ENCODE measurements around the gene FICD.

GRCh38 chr12:108563804-108564151, 48.7 kb downstream of the FICD start:
- TF ChIP-seq, protein P1, sequence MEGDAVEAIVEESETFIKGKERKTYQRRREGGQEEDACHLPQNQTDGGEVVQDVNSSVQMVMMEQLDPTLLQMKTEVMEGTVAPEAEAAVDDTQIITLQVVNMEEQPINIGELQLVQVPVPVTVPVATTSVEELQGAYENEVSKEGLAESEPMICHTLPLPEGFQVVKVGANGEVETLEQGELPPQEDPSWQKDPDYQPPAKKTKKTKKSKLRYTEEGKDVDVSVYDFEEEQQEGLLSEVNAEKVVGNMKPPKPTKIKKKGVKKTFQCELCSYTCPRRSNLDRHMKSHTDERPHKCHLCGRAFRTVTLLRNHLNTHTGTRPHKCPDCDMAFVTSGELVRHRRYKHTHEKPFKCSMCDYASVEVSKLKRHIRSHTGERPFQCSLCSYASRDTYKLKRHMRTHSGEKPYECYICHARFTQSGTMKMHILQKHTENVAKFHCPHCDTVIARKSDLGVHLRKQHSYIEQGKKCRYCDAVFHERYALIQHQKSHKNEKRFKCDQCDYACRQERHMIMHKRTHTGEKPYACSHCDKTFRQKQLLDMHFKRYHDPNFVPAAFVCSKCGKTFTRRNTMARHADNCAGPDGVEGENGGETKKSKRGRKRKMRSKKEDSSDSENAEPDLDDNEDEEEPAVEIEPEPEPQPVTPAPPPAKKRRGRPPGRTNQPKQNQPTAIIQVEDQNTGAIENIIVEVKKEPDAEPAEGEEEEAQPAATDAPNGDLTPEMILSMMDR (IDR thresholded peaks at IDR 0.05; ENCODE audit: insufficient read depth, low read length): no peak
- TF ChIP-seq GABPA (IDR thresholded peaks at IDR 0.05; ENCODE audit: low read depth): no peak
- TF ChIP-seq POLR2AphosphoS5 (IDR thresholded peaks at IDR 0.05; ENCODE audit: low read depth): no peak
- no peak for TF ChIP-seq REST (IDR thresholded peaks at IDR 0.05; ENCODE audit: insufficient replicate concordance, low read depth)
